IMR-90 (cell line): ENCODE data around the gene CRYBB1. TPM values are rescaled to one million over a fixed set of nuclear protein-coding genes. Genes with fewer than 3 reads are reported as not detected.

ENCODE experiments used
- ATAC-seq: fragments of 200-7000 bp; cut with Tn5 transposase; 2 replicates; pipeline ENCODE4 v1.9.1; 2020; ENCODE audit warnings: low read depth, mild to moderate bottlenecking, moderate library complexity
- BruUV-seq: library from RNA; stranded (reverse); fragments of 400-500 nt; replicated peaks from 2 replicates; lab custom pipeline; 2021; lab: Mats Ljungman, UMichigan
- CTCF ChIA-PET: fragments of 300-600 bp; formaldehyde crosslinking; extraction: SDS; loops from one replicate; lab custom pipeline; 2021; ENCODE audit warnings: antibody characterized with exemption; lab: Yijun Ruan, JAX
- POLR2A ChIA-PET: fragments of 300-600 bp; sonication (Branson Sonifier 250); formaldehyde crosslinking; loops from one replicate; lab custom pipeline; 2022; ENCODE audit warnings: antibody characterized with exemption; ENCODE audit not compliant: unreplicated experiment; lab: Charles Lee
- DNase-seq: peaks from one replicate; pipeline ENCODE4 v3.0.0; 2013
- H2AFZ ChIP-seq: replicated peaks from 2 replicates; pipeline ENCODE3; 2013; ENCODE audit warnings: low read length, mild to moderate bottlenecking; ENCODE audit not compliant: poor library complexity
- H2AK5ac ChIP-seq: 2 replicates; pipeline ENCODE4 v1.6.1; 2013; ENCODE audit warnings: low read depth, low read length, inconsistent platforms
- H2AK9ac ChIP-seq: replicated peaks from 2 replicates; pipeline ENCODE3; 2013; ENCODE audit warnings: mild to moderate bottlenecking, low read depth, low read length, moderate library complexity; ENCODE audit not compliant: poor library complexity
- H2BK120ac ChIP-seq: 2 replicates; pipeline ENCODE4 v1.6.1; 2013; ENCODE audit warnings: low read depth, low read length, inconsistent platforms
- H2BK15ac ChIP-seq: 3 replicates; pipeline ENCODE4 v1.6.1; 2013; ENCODE audit warnings: low read depth, low read length, inconsistent platforms
- H2BK20ac ChIP-seq: 2 replicates; pipeline ENCODE4 v1.6.1; 2013; ENCODE audit warnings: low read depth, mild to moderate bottlenecking, inconsistent platforms, low read length, moderate library complexity
- H2BK5ac ChIP-seq: 2 replicates; pipeline ENCODE4 v1.6.1; 2013; ENCODE audit warnings: mild to moderate bottlenecking, low read depth, low read length, inconsistent platforms; ENCODE audit not compliant: poor library complexity, severe bottlenecking
- H3K14ac ChIP-seq: replicated peaks from 2 replicates; pipeline ENCODE4 v1.6.1; 2013; ENCODE audit warnings: low read depth, low read length, inconsistent platforms
- H3K18ac ChIP-seq: 2 replicates; pipeline ENCODE4 v1.6.1; 2013; ENCODE audit warnings: low read depth, low read length, control low read depth
- H3K23ac ChIP-seq: 2 replicates; pipeline ENCODE4 v1.6.1; 2013; ENCODE audit warnings: low read depth, low read length, inconsistent platforms
- H3K27ac ChIP-seq: 2 replicates; pipeline ENCODE4 v1.5.1; 2013; ENCODE audit warnings: mild to moderate bottlenecking, control low read depth, low read length; ENCODE audit not compliant: insufficient read depth
- H3K27me3 ChIP-seq: 2 replicates; pipeline ENCODE4 v1.6.1; 2013; ENCODE audit warnings: low read length; ENCODE audit not compliant: control insufficient read depth, insufficient read depth
- H3K36me3 ChIP-seq: 2 replicates; pipeline ENCODE4 v1.6.1; 2013; ENCODE audit warnings: low read length, mixed read lengths; ENCODE audit not compliant: control insufficient read depth, insufficient read depth
- H3K4ac ChIP-seq: 2 replicates; pipeline ENCODE4 v1.6.1; 2013; ENCODE audit warnings: low read depth, low read length, inconsistent platforms
- H3K4me1 ChIP-seq: 2 replicates; pipeline ENCODE4 v1.6.1; 2013; ENCODE audit warnings: low read length, mixed read lengths; ENCODE audit not compliant: control insufficient read depth, insufficient read depth
- H3K4me2 ChIP-seq: 2 replicates; pipeline ENCODE4 v1.6.1; 2013; ENCODE audit warnings: low read depth, mild to moderate bottlenecking, control low read depth, low read length, moderate library complexity
- H3K4me3 ChIP-seq: 2 replicates; pipeline ENCODE4 v1.5.1; 2013; ENCODE audit warnings: low read depth, mild to moderate bottlenecking, control low read depth, low read length, moderate library complexity; ENCODE audit not compliant: insufficient read depth
- H3K56ac ChIP-seq: 2 replicates; pipeline ENCODE4 v1.6.1; 2013; ENCODE audit warnings: low read length, inconsistent platforms; ENCODE audit not compliant: insufficient read depth; ENCODE audit errors: extremely low read depth
- H3K79me1 ChIP-seq, 2 experiments: 2 replicates each; pipeline ENCODE4 v1.6.1; 2013; ENCODE audit warnings: low read length in 2 of 2, inconsistent platforms in 1 of 2, low read depth in 1 of 2
- H3K9ac ChIP-seq: 2 replicates; pipeline ENCODE4 v1.6.1; 2013; ENCODE audit warnings: low read depth, low read length, control low read depth
- H3K9me1 ChIP-seq: 2 replicates; pipeline ENCODE4 v1.6.1; 2013; ENCODE audit warnings: low read length, inconsistent platforms; ENCODE audit not compliant: insufficient read depth
- H3K9me3 ChIP-seq: 2 replicates; pipeline ENCODE4 v1.6.1; 2013; ENCODE audit warnings: low read length; ENCODE audit not compliant: control insufficient read depth, insufficient read depth
- H4K20me1 ChIP-seq: 2 replicates; pipeline ENCODE4 v1.6.1; 2013; ENCODE audit warnings: low read length, inconsistent platforms; ENCODE audit not compliant: insufficient read depth
- H4K5ac ChIP-seq: 2 replicates; pipeline ENCODE4 v1.6.1; 2013; ENCODE audit warnings: mild to moderate bottlenecking, low read depth, low read length, control low read depth
- H4K8ac ChIP-seq, 2 experiments: 2 replicates each; pipeline ENCODE4 v1.6.1; 2013; ENCODE audit warnings: low read depth in 2 of 2, low read length in 2 of 2, control low read depth in 1 of 2, inconsistent platforms in 1 of 2
- H4K91ac ChIP-seq: 2 replicates; pipeline ENCODE4 v1.6.1; 2013; ENCODE audit warnings: low read depth, low read length, inconsistent platforms; ENCODE audit not compliant: insufficient read depth
- BHLHE40 ChIP-seq: fragments of 150-350 bp; IDR thresholded peaks from 2 replicates; pipeline ENCODE4 v1.6.1; 2016; ENCODE audit warnings: mild to moderate bottlenecking, low read depth, low read length
- CEBPB ChIP-seq: IDR thresholded peaks from 2 replicates; pipeline ENCODE4 v1.6.1; 2012; ENCODE audit warnings: low read depth, low read length, improper control_type of control experiment
- ELK1 ChIP-seq: fragments of 150-350 bp; IDR thresholded peaks from 2 replicates; pipeline ENCODE4 v1.6.1; 2016; ENCODE audit warnings: low read depth, mild to moderate bottlenecking, low read length, moderate library complexity, borderline replicate concordance
- FOS ChIP-seq: fragments of 150-350 bp; IDR thresholded peaks from 2 replicates; pipeline ENCODE4 v1.6.1; 2016; ENCODE audit warnings: low read depth, low read length
- MAFK ChIP-seq: IDR thresholded peaks from 2 replicates; pipeline ENCODE4 v1.6.1; 2012; ENCODE audit warnings: low read depth, low read length, improper control_type of control experiment
- MAZ ChIP-seq: IDR thresholded peaks from 2 replicates; pipeline ENCODE4 v1.6.1; 2012; ENCODE audit warnings: low read depth, mild to moderate bottlenecking, low read length, improper control_type of control experiment, moderate library complexity, borderline replicate concordance
- MXI1 ChIP-seq: IDR thresholded peaks from 2 replicates; pipeline ENCODE4 v1.6.1; 2012; ENCODE audit warnings: low read depth, mild to moderate bottlenecking, low read length, moderate library complexity, borderline replicate concordance
- POLR2A ChIP-seq: IDR thresholded peaks from 2 replicates; pipeline ENCODE4 v1.6.1; 2012; ENCODE audit warnings: mild to moderate bottlenecking, low read depth, low read length
- RAD21 ChIP-seq: IDR thresholded peaks from 2 replicates; pipeline ENCODE4 v1.6.1; 2012; ENCODE audit warnings: low read length, improper control_type of control experiment
- RFX5 ChIP-seq: IDR thresholded peaks from 2 replicates; pipeline ENCODE4 v1.8.0; 2012; ENCODE audit warnings: low read depth, mild to moderate bottlenecking, low read length, moderate library complexity
- SMC3 ChIP-seq: fragments of 150-350 bp; IDR thresholded peaks from 2 replicates; pipeline ENCODE4 v1.6.1; 2016; ENCODE audit warnings: low read depth, mild to moderate bottlenecking, antibody characterized with exemption, low read length, moderate library complexity
- USF2 ChIP-seq: fragments of 150-350 bp; IDR thresholded peaks from 2 replicates; pipeline ENCODE4 v1.6.1; 2017; ENCODE audit warnings: mild to moderate bottlenecking, antibody characterized with exemption, low read length, low read depth
- WGBS, 2 experiments: methylation state at CpG; one replicate each; pipeline versions ENCODE4 v1.1.5 to v1.1.7; 2013; ENCODE audit warnings: missing lambda C conversion rate in 2 of 2; ENCODE audit not compliant: insufficient read length in 1 of 2; ENCODE audit errors: extremely low coverage in 2 of 2; 5-methylcytosine and 5-hydroxymethylcytosine counted together
- dilution Hi-C: fragments of 300-500 bp; cut with HindIII; formaldehyde crosslinking; loops from one replicate; pipeline ENCODE4 v1.14.3; 2018; ENCODE audit warnings: low sequenced_read_pairs; ENCODE audit not compliant: unreplicated experiment
- in situ Hi-C: fragments of 300-500 bp; cut with MboI; formaldehyde crosslinking; loops from 3 replicates; pipeline ENCODE4 v1.14.3; 2019; ENCODE audit warnings: low sequenced_read_pairs, inconsistent platforms, mixed read lengths
- intact Hi-C: fragments of 100-400 bp; cut with micrococcal nuclease; formaldehyde crosslinking; loops from 2 replicates; pipeline ENCODE4 v1.10.0; 2022
- polyA plus RNA-seq, 3 experiments: library from polyadenylated mRNA; depleted of rRNA; stranded (reverse); fragments of >200 nt; gene quantifications; 2 replicates each; pipeline ENCODE4 v1.2.3, GENCODE V29; 2012; ENCODE audit warnings: low replicate concordance in 1 of 3
- total RNA-seq: library from RNA; depleted of rRNA; stranded (reverse); fragments of >200 nt; gene quantifications from 2 replicates; pipeline ENCODE4 v1.2.3, GENCODE V29; 2012
- TF ChIP-seq, protein P1 (sequence below): conservative IDR thresholded peaks from 2 replicates; pipeline ENCODE4 v1.5.1; 2012; ENCODE audit warnings: mild to moderate bottlenecking, low read depth, low read length, improper control_type of control experiment

Gene CRYBB1
- total and polyA plus RNA-seq, 2 of the 4 experiments (the other 2 are of a cell fraction), result not detected

DNA sequence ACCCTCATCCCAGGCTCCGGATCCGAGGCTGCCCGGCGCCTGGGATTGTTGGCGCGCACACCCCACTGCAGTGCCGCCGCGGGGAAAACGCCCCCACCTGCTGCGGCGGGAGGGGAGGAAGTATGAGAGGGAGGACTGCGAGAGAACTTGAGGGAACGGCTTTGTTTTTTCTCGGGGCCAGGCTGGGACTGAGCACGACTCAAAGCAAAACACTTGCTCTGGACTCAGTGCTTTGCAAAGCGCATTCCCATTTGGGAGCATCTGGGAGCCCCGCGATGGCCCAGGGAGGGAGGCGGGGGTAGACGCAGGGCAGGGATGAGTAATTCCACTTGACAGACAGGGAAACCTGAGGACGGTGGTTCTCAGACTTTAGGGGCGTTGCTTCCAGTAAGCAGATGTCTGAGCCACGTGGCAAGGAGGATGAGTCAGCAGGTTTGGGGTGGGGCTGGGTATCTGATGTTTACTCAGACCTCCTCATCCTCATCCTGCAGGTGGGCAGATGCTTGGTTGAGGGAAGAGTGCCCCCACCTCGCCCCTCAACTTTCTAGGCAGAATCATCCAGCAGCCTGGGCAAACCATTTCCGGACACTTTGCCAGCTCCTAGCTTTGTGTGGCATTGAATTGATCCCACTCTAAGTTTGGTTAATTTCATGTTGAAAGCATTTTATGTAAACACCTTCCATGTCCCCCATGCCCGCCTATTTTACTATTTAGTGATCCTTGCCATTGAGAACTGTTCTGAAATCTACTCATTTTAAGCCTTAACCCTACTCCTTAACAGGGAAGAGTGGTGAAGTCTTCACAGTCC is 41.0 kb upstream of the CRYBB1 start:
- Histone ChIP-seq H4K5ac (0 out of 2 replicates have a peak overlapping the region, but pooled peaks have one; percentile 28), H2AK9ac (peak overlapping the region; percentile 82), H3K79me1 (no peaks in the 10 kb centered on the region), H3K4me3 (peak overlapping the region; percentile 13), H3K27ac (no peak overlapping the region), H4K8ac (peak overlapping the region; percentile 20 to 52; a peak in 2 of 4 replicates), H2BK15ac (peak overlapping the region; percentile 6; the same call in 1 of the 3 replicates), H3K4ac (peak overlapping the region; percentile 34), H3K18ac (no peak overlapping the region), H3K56ac (no peak overlapping the region), H3K14ac (no peak overlapping the region), H4K20me1 (no peaks in the 10 kb centered on the region), H2AFZ (peak overlapping the region; percentile 87), H3K36me3 (no peaks in the 10 kb centered on the region), H3K9me3 (no peaks in the 10 kb centered on the region), H3K4me2 (peak overlapping the region; percentile 75), H3K9ac (no peak overlapping the region), H3K27me3 (peaks cover 28% of the 10 kb centered on the region), H2BK20ac (peak overlapping the region; percentile 61), H3K23ac (no peak overlapping the region; the same call in 1 of the 2 replicates), H2BK5ac (no peak overlapping the region), H3K9me1 (no peaks in the 10 kb centered on the region), H3K4me1 (peaks cover 5% of the 10 kb centered on the region; the same call in 1 of the 2 replicates), H2BK120ac (peak overlapping the region; percentile 33; the same call in 1 of the 2 replicates), H2AK5ac (peak overlapping the region; percentile 67; the same call in 1 of the 2 replicates), H4K91ac (no peak overlapping the region)
- in situ Hi-C loops, result no loop called here
- DNase-seq (peak; percentile 97), ATAC-seq (peak; percentile 86)
- 0% methylated on average over 9 of the region's 27 CpGs; no CpG with 5 or more reads in 1 of the 2 experiments for WGBS, 2 experiments
- ChIA-PET CTCF (no interaction called here), POLR2A (no interaction called here)
- intact Hi-C loops, result loop anchor here (2.0 kb wide), 1 partner anchor 146 kb away; the partner anchor contains the start of gene TFIP11
- dilution Hi-C loops, result no loop called here
- BruUV-seq, result no TSS peak
- TF ChIP-seq FOS (peak; percentile 85), RAD21 (no peak), ELK1 (no peak), RFX5 (no peak), BHLHE40 (peak; percentile 37; the same call in 1 of the 2 replicates), MAFK (peak; percentile 90), USF2 (peak; percentile 84), MAZ (peak; percentile 64), MXI1 (peak; percentile 53; the same call in 1 of the 2 replicates), POLR2A (no peak), SMC3 (no peak), CEBPB (no peak)
- TF ChIP-seq, protein P1, sequence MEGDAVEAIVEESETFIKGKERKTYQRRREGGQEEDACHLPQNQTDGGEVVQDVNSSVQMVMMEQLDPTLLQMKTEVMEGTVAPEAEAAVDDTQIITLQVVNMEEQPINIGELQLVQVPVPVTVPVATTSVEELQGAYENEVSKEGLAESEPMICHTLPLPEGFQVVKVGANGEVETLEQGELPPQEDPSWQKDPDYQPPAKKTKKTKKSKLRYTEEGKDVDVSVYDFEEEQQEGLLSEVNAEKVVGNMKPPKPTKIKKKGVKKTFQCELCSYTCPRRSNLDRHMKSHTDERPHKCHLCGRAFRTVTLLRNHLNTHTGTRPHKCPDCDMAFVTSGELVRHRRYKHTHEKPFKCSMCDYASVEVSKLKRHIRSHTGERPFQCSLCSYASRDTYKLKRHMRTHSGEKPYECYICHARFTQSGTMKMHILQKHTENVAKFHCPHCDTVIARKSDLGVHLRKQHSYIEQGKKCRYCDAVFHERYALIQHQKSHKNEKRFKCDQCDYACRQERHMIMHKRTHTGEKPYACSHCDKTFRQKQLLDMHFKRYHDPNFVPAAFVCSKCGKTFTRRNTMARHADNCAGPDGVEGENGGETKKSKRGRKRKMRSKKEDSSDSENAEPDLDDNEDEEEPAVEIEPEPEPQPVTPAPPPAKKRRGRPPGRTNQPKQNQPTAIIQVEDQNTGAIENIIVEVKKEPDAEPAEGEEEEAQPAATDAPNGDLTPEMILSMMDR, result no peak
